ENCODE measurements around the gene GIMAP7.
"Not testable (repeated sequence)": the region's sequence is repeated elsewhere in the genome, so short reads cannot be mapped to it uniquely, and the experiment has no call there.

DNA sequence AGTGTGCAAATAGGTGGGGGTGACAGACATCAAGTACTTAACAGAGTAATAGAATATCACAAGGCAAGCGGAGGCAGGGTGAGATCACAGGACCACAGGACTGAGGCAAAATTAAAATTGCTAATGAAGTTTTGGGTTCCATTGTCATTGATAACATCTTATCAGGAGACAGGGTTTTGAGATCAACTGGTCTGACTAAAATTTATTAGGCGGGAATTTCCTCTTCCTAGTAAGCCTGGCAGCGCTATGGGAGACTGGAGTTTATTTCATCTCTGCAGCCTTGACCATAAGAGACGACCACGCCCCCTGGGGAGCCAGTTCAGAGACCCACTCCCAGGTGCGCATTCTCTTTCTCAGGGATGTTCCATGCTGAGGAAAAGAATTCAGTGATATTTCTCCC is 8.3 kb downstream of the GIMAP7 start:
- TF ChIP-seq EP300 (IDR thresholded peaks at IDR 0.05; ENCODE audit: low read depth); POLR2A (IDR thresholded peaks at IDR 0.05); POLR2AphosphoS5 (IDR thresholded peaks at IDR 0.05): not testable (repeated sequence)
- TF ChIP-seq, protein P1, sequence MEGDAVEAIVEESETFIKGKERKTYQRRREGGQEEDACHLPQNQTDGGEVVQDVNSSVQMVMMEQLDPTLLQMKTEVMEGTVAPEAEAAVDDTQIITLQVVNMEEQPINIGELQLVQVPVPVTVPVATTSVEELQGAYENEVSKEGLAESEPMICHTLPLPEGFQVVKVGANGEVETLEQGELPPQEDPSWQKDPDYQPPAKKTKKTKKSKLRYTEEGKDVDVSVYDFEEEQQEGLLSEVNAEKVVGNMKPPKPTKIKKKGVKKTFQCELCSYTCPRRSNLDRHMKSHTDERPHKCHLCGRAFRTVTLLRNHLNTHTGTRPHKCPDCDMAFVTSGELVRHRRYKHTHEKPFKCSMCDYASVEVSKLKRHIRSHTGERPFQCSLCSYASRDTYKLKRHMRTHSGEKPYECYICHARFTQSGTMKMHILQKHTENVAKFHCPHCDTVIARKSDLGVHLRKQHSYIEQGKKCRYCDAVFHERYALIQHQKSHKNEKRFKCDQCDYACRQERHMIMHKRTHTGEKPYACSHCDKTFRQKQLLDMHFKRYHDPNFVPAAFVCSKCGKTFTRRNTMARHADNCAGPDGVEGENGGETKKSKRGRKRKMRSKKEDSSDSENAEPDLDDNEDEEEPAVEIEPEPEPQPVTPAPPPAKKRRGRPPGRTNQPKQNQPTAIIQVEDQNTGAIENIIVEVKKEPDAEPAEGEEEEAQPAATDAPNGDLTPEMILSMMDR (IDR thresholded peaks at IDR 0.05): not testable (repeated sequence)
